ENCODE measurements around the gene SPATA4. TPM values are rescaled to one million over a fixed set of nuclear protein-coding genes. Genes with fewer than 3 reads are reported as not detected.

Gene SPATA4
- polyA plus RNA-seq, 1 experiment, result 0.07 TPM

DNA sequence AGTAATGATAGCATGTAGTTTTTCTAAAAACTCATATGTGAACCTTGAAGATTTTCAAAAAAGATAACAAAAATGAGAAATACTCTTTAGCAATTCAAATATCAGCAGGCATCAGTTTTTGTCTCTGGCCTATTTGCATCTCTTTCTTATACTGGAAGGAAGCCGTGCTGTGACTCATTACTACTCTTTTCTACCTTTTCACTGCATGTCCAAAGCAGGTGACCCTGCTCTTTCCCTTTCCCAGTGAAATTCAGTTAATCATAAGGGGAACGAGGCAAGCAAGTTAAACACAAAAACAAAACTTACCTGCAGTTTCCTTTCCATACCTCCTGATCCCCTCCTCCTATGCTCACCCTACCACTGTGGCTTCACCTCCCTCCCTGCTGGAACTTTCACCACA lies 9.3 kb downstream of the SPATA4 start:
- CTCF ChIA-PET, result no interaction called here
- no peaks in the 10 kb centered on the region for H3K36me3 ChIP-seq (ENCODE audit: control insufficient read depth, insufficient read depth, low read length)
- POLR2A ChIA-PET, result no interaction called here
- no peak overlapping the region for H3K4me3 ChIP-seq (ENCODE audit: low read depth, low read length)
- no peak for DNase-seq (ENCODE audit: low read depth)
- H3K27me3 ChIP-seq (ENCODE audit: control insufficient read depth, insufficient read depth, low read length), result no peaks in the 10 kb centered on the region
- TF ChIP-seq, protein P1, sequence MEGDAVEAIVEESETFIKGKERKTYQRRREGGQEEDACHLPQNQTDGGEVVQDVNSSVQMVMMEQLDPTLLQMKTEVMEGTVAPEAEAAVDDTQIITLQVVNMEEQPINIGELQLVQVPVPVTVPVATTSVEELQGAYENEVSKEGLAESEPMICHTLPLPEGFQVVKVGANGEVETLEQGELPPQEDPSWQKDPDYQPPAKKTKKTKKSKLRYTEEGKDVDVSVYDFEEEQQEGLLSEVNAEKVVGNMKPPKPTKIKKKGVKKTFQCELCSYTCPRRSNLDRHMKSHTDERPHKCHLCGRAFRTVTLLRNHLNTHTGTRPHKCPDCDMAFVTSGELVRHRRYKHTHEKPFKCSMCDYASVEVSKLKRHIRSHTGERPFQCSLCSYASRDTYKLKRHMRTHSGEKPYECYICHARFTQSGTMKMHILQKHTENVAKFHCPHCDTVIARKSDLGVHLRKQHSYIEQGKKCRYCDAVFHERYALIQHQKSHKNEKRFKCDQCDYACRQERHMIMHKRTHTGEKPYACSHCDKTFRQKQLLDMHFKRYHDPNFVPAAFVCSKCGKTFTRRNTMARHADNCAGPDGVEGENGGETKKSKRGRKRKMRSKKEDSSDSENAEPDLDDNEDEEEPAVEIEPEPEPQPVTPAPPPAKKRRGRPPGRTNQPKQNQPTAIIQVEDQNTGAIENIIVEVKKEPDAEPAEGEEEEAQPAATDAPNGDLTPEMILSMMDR (IDR thresholded peaks at IDR 0.05; ENCODE audit: insufficient read depth, low read depth, low read length), result no peak

DNA sequence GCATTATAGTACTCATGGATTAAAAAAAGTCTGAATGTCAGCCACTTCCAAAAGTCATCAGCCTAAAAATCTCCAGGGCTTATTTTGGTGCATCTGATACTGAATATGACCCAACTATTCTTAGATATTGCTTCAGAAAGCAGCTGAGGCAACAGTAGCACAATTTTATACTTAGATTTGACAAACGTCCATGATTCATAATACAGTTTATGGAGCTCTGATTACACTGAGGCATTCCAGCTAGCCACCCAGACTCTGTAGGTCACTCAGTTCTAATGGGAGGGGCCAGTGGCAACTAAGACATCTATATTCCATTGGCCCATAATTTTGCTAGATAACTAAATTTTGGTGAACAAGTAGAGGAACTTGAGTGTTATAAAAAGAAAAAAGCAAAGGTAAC lies 10.3 kb downstream of the SPATA4 start:
- Histone ChIP-seq H3K36me3 (ENCODE audit: control insufficient read depth, insufficient read depth, low read length) (no peaks in the 10 kb centered on the region), H3K4me3 (ENCODE audit: low read depth, low read length) (no peak overlapping the region), H3K27me3 (ENCODE audit: control insufficient read depth, insufficient read depth, low read length) (no peaks in the 10 kb centered on the region)
- ChIA-PET POLR2A (no interaction called here), CTCF (interaction anchor here (1.0 kb wide), 1 partner anchor 28 kb away, joined by 3 read pairs; no protein-coding TSS in a partner anchor)
- TF ChIP-seq, protein P1 (IDR thresholded peaks at IDR 0.05; ENCODE audit: insufficient read depth, low read depth, low read length), result no peak
- peak; percentile 54 for DNase-seq (ENCODE audit: low read depth)

DNA sequence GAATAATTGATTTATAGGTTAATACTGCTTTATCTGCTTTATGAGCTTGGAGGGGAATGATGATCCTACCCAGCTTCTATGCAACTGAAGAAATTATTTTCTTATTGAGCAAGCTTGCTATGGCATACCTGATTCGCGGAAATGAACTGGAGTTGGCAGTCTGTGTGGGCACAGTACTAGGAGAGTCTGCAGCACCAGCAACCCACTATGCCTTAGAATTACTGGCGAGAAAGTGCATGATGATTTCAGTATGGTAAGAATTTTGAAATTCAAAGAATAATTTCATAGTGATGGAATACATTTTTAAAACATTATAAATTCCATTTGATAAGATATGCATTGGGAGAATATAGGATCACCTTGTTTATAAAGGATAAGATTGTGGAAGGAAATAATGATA lies 32.3 kb downstream of the SPATA4 start:
- ChIA-PET POLR2A (no interaction called here), CTCF (interaction anchor here (1.7 kb wide), 1 partner anchor 12 kb away, joined by 6 read pairs; no protein-coding TSS in a partner anchor)
- TF ChIP-seq, protein P1 (IDR thresholded peaks at IDR 0.05; ENCODE audit: insufficient read depth, low read depth, low read length), result no peak

DNA sequence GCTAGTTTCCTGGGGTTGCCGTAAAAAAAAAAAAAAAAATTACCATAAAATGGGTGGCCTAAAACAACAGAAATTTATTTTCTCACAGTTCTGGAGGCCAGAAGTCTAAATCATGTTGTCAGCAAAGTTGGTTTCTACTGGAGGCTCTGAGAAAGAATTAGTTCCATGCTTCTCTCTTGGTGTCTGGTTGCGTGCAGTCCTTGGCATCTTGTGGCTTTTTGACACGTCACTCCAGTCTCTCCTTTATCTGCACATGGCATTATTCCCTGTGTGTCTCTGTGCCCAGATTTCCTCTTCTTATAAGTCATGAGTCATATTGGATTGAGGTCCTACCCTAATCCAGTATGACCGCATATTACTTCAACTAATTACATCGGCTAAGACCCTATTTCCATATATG lies 38.7 kb downstream of the SPATA4 start:
- TF ChIP-seq, protein P1 (IDR thresholded peaks at IDR 0.05; ENCODE audit: insufficient read depth, low read depth, low read length), result no peak

More for the DNA sequence above, 32.3 kb downstream of the SPATA4 start:
- no peaks in the 10 kb centered on the region for H3K36me3 ChIP-seq (ENCODE audit: control insufficient read depth, insufficient read depth, low read length)
- DNase-seq (ENCODE audit: low read depth), result no peak
- H3K4me3 ChIP-seq (ENCODE audit: low read depth, low read length), result no peak overlapping the region
- H3K27me3 ChIP-seq (ENCODE audit: control insufficient read depth, insufficient read depth, low read length), result no peaks in the 10 kb centered on the region

GRCh38 chr4:176153124-176153523 lies 42.3 kb downstream of the SPATA4 start:
- TF ChIP-seq, protein P1 (IDR thresholded peaks at IDR 0.05; ENCODE audit: insufficient read depth, low read depth, low read length), result no peak
- Histone ChIP-seq H3K4me3 (ENCODE audit: low read depth, low read length) (no peak overlapping the region), H3K27me3 (ENCODE audit: control insufficient read depth, insufficient read depth, low read length) (no peaks in the 10 kb centered on the region), H3K36me3 (ENCODE audit: control insufficient read depth, insufficient read depth, low read length) (no peaks in the 10 kb centered on the region)
- CTCF ChIA-PET, result interaction anchor here (1.6 to 4.4 kb wide), 3 partner anchors 53 to 188 kb away, joined by 3 to 41 read pairs (median 7); no protein-coding TSS in a partner anchor
- POLR2A ChIA-PET, result no interaction called here
- DNase-seq (ENCODE audit: low read depth), result no peak

More for the DNA sequence above, 38.7 kb downstream of the SPATA4 start:
- no peak overlapping the region for H3K4me3 ChIP-seq (ENCODE audit: low read depth, low read length)
- no peak for DNase-seq (ENCODE audit: low read depth)
- H3K27me3 ChIP-seq (ENCODE audit: control insufficient read depth, insufficient read depth, low read length), result no peaks in the 10 kb centered on the region
- no peaks in the 10 kb centered on the region for H3K36me3 ChIP-seq (ENCODE audit: control insufficient read depth, insufficient read depth, low read length)
- POLR2A ChIA-PET, result no interaction called here
- CTCF ChIA-PET, result interaction anchor here (1.0 to 1.4 kb wide), 2 partner anchors 28 to 184 kb away, joined by 3 read pairs; no protein-coding TSS in a partner anchor

All from BJ (cell line).